Right lung (tissue), 5 donors: Measurements from ENCODE around the gene ENPP3. TPM values are rescaled to one million over a fixed set of nuclear protein-coding genes. Genes with fewer than 3 reads are reported as not detected.
"Not testable (repeated sequence)": the region's sequence is repeated elsewhere in the genome, so short reads cannot be mapped to it uniquely, and the experiment has no call there.

Source experiments
- DNase-seq, 2 donors: peaks; one replicate each; pipeline ENCODE4 v3.0.0-alpha.2; 2013
- polyA plus RNA-seq, 5 donors: library from polyadenylated mRNA; unstranded; fragments of 120-200 nt; gene quantifications; one replicate each; pipeline versions ENCODE4 v1.2.1 to v1.2.3, GENCODE V29; 2013; ENCODE audit warnings: inconsistent platforms in 1 of 5, low replicate concordance in 1 of 5; ENCODE audit not compliant: insufficient read length in 5 of 5, insufficient read depth in 1 of 5

Gene ENPP3
- polyA plus RNA-seq, 5 donors = 0.55 to 1.1 (median 0.81) TPM

DNA sequence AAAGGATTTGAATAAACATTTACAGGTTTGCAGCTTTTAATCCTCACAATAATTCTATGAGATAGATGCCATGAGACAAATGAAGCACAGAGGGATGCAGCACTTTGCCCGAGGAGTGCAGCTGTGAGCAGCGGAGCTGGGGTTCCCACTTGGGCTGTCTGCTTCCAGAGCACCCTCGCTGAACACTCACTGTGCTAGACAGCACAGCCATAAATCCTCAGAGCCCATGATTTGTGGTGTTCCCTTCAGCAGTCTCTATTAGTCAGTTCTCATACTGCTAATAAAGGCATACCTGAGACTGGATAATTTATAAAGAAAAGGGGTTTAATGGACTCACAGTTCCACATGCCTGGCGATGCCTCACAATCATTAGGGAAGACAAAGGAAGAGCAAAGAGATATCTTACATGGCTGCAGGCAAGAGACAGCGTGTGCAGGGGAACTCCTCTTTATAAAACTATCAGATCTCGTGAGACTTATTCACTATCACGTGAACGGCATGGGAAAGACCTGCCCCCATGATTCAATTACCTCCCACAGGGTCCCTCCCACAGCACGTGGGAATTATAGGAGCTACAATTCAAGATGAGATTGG lies 99.0 kb downstream of the ENPP3 start:
- no peak for DNase-seq

DNA sequence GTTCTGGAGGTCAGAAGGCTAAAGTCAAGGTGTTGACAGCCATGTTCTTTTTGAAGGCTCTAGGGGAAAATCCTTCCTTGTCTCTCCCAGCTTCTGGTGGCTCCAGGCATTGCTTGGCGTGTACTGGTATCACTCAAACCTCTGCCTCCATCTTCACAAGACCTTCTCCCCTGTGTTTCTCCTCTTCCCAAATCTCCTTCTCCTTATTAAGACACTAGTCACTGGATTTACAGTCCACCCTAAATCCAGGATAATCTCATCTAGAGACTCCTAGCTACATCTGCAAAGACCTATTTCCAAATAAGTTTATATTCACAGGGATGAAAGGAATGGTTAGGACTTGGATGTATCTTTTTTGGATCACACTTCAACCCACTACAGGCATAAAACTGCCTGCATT lies 99.7 kb downstream of the ENPP3 start:
- DNase-seq = no peak

DNA sequence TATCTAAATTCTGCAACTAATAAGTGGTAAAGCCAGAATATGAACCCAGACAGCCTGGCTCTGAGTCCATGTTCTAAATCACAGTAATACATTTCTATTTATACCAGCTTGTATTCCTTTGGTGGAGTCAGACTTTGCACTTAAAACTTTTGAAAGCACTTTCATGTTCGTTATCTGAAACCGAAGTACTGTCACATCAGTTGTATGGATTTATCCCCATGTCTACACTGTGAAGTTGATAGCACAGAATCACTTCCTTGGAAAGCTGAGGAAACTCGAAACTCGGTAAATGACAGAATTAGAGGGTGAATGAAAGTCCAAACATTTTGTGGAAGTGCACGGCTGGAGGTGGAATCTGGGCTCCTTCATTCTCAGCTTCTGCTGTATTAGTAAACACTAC lies 102.0 kb downstream of the ENPP3 start:
- no peak for DNase-seq

DNA sequence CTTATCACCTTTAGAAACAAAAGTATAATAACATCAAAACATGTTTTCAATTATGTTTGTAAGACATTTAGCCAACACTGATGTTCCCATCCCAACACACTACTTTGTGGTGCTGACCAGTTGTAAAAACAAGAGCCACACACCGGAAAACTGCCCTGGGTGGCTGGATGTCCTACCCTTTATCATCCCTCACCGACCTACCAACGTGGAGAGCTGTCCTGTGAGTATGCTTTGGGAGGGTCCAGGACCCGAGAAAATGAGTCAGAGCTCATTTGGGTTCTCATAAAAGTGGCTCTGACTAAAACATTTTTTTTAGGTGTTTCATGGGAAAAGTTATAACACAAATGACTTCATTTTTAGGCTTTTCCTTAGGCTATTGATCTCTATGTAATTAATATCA lies 103.1 kb downstream of the ENPP3 start:
- no peak for DNase-seq

DNA sequence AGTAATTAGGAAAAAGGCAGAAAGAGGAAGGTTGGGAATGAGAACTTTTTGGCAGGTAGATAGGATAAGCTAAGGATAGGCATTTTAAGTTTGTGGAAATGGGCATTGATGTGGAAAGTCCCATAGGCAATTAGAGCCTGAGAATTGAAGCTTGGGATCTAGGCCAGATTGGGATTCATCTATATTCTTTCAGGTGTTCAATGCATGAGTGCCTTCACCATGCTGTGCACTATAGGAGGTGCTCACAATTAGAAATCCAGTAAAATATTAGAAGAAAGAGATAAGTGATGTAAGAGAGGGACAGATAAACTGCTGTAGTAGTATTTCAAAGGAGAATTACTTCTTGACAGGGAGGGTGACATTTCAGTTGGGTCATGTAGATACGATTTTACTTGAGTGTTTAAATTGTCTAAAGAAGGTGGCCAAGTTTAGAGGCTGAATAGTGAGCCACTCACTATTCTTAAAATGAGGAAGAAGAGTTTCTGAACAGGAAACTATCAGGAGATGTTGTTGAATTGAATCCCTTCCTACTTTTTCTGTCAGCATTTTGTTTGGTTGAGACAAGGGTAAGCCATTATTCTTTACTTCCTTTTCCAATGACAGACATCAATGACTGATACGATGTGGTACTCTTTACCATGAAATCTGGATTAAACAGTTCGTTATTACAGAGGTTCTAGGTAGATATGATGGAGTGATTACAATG lies 104.7 kb downstream of the ENPP3 start:
- DNase-seq = no peak

DNA sequence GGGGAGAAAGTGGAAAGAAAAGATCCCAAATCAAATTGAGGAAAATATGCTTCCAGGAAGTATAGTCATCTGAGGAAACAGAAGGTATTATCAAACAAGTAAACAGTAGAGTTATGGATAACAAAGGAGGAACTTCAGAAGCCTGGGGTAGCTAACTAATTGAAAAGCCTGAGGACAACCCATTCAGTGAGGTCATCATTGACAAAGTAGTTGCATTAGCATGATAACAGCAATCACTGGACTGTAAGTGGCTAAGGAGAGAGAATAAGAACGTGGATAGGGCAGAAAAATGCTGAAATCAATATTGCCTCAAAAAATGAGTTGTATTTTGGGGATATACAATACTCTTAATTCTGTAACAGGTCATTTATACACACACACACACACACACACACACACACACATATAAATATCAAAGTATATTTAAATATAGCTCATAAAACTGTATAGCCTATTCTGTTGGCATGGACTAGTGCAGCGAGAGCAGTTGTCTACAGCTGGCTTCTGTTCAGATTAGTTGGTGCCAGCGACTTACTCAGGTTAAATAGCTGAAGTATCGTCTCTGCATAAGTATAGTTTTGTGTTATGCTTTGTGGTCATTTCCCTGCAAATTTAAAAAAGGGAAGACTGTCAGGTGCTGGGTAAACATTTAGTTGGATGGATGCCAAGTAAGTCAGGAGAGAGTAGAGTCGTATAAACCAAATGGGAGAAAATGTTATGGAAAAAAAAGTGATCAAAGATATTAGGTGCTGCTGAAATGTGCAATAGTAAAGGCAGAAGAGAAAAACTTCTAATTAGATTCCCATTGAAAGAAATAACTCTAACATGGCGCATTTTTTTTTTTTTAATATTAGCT lies 107.6 kb downstream of the ENPP3 start:
- DNase-seq = no peak

DNA sequence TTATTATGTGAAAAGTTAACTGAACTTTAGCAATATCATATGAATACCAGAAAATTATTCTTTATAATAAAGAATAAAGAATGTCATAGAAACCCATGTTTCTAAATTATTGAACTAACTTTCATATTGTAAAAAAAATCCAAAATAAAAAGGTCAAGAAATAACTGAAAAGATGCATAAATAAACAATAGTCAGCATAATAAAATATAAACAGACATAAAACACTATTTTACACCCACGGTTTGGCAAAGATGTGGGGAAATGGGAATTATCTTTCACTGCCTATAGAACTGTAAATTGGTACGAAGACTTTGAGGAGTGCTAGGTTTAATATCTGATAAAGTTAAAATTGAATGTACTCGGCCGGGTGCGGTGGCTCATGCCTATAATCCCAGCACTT lies 108.4 kb downstream of the ENPP3 start:
- no peak for DNase-seq

DNA sequence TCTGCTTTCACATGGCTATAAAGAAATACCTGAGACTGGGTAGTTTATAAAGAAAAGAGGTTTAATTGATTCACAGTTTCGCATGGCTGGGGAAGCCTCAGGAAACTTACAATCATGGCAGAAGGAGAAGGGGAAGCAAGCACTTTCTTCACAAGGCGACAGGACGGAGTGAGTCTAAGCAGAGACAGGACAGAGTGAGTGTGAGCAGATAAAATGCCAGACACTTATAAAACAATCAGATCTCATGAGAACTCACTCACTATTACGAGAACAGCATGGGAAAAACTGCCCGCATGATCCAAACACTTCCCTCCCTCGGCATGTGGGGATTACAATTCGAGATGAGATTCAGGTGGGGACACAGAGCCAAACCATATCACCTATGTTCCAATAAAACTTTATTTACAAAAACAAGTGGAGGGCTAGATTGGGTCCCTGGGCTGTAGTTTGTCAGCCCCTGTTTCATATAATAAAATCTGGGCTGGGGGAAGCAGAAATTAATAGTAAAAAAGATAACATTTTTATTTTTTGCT lies 110.8 kb downstream of the ENPP3 start:
- DNase-seq = no peak

DNA sequence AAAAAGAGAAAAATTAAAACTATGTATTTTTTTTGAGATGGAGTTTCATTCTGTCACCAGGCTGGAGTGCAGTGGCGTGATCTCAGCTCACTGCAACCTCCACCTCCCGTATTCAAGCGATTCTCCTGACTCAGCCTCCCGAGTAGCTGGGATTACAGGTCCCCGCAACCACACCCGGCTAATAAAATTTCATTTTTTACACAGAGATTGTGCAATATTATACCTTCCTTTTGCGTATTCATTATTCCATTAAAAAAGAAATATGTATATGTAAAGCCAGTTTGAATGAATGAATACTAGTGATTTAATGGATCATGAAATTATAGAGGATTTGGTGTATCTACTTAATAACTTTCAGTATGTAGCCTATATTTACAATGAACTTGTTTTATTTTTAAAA lies 111.9 kb downstream of the ENPP3 start:
- DNase-seq = no peak

DNA sequence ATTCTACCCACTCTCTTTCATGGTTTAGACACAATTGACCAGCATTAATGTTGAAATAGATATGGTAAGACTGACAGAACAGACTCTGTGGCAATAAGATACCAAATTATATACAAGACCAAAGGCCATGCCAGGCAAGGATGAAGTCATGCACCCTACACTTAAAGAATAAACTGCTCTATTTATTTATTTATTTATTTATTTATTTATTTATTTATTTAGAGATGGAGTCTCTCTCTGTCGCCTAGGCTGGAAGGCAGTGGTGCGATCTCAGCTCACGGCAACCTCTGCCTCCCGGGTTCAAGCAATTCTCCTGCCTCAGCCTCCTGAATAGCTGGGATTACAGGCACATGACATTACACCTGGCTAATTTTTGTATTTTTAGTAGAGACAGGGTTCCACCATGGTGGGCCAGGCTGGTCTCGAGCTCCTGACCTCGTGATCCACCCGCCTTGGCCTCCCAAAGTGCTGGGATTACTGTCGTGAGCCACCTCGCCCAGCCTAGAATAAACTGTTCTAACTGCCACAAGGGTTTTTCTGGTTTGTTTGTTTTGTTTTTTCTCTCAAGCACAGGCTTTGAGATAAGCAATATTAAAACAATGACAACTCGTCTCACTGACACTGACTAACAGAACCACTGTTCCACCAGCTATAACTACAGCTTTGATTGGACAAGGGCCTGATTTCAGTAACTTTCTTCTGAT lies 114.1 kb downstream of the ENPP3 start:
- not testable (repeated sequence) for DNase-seq

DNA sequence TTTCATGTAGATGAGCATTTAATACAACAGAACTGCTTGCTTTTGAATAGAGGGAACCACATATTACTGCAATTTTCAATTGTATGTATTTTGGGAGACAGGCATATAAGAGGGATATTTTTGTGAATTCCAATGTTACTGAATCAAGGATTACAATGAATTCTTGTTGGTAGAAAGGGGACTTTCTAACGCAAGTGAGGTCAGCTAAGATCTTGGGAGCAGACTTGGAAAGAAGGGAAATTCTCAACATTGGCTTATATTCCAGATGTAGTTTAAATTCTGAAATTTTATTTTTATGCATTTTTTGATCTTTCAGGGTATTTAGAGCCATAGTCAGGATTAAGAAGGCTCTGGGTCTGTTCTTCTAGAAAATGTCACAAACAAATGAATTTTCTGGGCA lies 117.0 kb downstream of the ENPP3 start:
- DNase-seq = no peak

DNA sequence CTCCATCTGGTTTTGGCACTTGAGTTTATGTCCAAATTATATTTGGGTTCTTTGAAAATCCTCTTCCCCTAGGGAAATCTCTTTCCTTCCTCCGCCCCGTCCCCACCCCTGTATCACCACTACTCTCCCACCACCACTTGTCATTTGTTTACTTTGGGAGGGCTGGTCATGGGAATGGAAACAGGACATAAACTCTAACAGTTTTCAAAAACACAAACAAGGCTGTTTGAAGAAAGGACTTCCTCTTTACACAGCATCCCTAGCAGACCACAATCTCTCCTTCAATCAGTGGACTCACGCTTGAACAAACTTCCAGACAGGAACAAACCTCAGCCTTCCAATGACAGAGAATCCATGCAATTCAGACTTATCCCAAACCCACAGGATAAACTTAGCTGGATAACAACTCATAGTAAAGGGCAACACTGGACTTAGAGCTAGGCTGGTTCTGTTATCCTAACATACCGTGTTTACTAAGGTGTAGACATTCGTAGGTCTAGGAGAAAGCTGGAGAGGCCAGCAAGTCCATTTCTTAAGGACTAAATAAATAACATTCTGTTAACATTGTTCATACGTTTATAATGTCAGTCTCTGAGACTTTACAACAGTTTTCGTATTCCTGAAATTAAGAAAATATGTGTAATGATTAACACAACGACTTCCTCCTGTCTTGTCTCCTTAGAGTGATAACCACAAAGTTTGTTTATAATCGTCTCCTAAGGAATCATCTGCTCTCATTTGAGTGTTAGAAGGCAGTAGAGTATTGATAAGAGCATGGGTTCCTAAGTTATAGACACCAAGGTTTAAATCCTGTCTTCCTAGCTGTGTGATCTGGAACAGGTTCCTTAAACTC lies 117.8 kb downstream of the ENPP3 start:
- DNase-seq = no peak

DNA sequence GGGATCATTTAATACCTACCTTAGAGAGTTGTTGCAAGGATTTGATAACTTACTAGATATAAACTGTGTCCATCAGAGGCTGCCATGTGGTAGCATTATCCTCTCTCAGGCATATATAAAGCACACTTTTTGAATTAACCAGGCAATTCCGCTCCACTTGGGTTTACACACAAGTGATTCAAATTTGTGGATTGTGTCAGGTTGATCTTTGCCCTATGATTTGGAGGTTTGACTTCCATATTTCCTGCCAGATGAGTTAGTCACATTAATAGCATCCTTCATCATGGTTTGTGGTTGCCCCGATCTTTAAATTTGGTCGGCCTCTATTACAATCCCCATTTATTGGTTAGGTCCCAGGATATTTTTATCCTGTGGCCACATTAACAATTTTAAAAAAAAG lies 118.5 kb downstream of the ENPP3 start:
- no peak for DNase-seq

DNA sequence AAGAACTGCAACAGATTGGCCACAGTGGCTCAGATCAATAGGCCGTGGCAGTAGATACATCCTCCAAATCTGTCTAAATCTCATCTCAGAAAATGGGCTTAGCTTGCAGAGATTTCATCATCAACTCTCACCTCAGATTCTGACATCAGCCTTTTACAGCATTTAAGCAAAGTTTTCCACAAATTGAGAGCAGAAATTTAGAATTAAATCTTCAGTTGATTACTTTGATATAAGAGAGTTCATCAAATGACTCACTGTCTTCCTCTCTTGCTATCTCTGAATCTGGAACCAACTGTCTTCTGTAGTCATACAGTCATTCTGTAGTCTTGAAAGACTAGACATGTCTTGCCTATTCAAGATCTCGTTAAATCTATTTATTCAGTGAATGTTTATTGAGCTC lies 118.9 kb downstream of the ENPP3 start:
- DNase-seq = no peak

DNA sequence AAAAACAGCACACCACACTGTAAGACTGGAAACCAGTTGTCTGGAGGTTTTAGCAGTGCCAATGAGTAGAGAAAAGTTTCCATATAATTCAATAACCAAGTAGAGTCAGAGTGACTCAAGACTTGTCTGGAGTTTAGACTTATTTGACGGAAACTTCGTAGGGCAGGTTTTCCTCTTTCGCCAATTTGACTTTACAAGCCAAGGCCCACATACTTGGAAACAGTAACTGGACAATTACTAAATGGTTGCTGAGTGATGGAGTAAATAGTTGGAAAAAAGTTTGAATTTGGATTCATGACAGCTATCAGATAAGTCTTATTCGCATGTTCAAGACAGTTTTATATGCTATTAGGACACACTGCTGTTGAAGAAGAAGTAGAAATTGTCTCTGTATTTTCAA lies 121.8 kb downstream of the ENPP3 start:
- DNase-seq = no peak

DNA sequence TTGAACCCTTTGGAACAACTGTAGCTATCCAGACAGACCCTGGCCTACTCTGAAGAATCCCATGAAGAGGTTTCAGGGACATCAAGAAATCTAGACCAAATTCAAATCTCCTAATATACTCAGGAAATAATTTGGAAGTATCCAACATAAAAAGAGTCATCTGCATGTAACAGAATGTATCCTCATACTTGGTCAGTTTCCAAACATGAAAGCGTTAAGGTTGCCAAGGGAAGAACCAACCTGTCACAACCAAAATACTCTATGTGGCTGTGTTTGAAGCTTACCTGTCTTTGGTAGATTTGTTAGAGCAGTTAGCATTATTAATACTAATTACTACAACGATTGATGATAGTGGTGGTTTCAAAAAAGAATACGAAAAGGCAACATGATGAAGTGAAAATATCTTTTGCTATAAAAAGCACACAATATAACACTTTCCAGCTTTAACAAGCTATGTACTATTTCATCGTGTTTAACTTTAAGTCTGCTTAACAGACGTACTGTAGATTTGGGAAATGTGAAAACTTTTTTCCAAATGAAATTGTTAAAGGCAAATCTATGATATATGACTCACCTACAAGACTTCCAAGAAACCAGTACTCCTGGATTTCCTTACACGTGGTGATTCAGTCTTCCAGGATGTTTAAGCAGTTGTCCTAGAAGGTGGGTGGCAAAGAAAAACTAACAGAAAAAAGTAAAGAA lies 124.1 kb downstream of the ENPP3 start:
- no peak for DNase-seq

DNA sequence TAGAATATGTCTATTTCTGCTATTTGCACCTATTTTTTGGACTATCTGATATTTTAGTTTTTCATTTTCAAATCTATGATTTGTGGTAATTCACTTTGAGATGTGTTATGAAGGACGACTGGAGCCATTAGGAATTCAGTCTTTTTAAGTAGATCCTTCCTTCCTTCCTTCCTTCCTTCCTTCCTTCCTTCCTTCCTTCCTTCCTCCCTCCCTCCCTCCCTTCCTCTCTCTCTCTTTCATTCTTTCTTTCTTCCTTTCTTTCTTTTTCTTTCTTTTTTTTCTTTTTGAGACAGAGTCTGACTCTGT lies 124.6 kb downstream of the ENPP3 start:
- no peak for DNase-seq

DNA sequence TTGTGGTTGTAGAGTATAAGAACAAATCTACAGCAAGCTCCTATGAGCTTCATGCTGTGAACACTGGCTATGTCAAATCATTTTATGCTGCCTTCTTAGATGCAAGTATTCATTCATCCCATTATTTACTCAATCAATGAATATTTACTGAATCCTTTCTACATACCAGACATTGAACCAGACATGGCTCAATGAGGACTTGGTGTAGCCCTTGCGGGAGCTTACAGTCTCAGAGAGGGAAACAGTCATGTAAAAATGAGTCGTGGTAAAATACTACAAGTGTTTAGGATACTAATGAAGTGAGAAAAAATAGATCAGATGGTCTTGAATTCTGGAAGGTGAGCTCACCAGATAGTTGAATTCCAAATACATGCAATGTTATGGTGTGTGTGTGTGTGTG lies 125.9 kb downstream of the ENPP3 start:
- DNase-seq = no peak

DNA sequence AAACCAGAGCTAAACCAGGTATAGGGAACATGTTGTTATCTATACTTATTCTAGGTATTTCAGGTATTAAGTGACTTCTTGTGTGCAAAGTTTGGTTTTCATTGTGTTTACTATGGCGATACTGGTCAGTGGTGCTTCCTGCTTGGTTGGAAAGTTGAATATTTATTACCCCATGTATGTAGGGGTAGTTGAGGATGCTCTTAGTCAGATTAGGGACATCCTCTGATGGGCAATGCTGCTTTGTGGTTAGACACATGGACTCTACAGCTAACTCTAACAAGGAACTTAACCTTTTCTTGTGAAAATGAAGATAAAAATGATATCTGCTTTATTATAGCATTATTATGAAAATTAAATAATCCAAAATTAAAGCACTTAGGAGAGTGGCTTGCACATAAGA lies 126.6 kb downstream of the ENPP3 start:
- DNase-seq = no peak

DNA sequence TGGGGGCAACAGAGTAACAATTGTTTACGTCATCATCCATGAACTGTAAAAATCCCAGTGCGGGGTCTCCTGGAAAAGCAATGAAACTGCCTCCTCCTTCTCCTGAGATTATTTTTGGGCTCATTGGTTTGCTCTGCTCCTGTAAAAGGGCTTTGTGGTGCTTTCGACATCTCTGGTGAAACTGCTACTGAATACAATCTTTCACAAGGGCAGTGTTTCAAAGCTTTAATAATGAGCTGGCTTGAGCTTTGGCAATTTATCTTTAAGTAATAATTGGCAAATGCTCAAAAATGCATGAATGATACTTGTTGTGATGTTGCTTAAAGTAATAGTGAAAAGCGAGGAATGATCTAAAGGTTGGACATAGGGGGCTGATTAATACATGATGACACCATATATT lies 127.2 kb downstream of the ENPP3 start:
- no peak for DNase-seq
